Stimulated activated CD8-positive, alpha-beta memory T cell treated with anti-CD3 and anti-CD28 coated beads, Interleukin-4, amount 100 ng/mL, for 4 hours (primary cell): ENCODE results near the gene SLC34A3.
A peak's percentile ranks its signal among the peaks of the same experiment; 100 is the strongest.

Experiments used
- DNase-seq, 2 donors: peaks; one replicate each; pipeline ENCODE4 v3.0.0-alpha.2; 2020; ENCODE audit warnings: low read depth in 2 of 2, low spot score in 1 of 2

SLC34A3 gene

DNA sequence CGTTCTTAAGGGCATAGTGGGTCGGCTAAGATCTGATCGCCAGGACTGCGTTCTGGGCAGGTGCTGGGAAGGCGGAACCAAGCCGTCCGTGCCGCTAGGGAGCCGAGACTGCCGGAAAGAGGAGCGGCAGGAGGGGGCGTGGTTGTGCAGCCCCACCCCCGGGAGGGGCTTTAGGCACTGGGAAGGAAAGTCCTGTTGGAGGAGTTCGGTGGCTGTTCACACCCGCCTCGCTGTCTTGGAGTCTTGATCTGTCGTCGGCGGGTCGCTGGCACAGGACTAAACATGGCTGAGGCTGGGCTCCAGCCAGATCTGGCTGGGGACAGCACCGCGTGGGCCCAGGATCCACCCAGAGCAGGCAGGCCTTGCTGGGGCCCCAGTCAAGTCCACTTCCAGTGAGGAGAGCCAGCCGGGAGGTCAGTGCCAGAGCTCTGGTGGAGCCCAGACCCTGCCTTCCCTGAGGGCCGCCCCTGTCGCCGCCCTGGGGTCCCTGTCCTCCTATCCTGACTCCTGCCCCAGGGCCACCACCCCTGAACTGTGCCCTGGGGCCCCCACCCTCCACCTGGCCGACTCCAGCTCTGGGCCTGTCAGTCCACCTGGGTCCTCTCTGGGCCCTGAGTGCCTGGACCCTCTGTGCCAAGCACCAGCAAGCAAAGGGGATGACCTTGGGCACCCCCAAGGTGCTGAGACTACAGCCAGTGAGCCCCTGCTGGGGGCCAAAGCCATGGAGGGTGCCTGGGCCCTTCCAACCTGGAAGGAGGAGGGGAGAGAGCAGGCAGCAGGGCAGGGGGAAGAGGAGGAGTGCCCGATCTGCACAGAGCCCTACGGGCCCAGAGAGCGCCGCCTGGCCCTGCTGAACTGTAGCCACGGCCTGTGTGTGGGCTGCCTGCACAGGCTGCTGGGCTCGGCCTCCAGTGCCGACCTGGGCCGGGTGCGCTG is 13.2 kb upstream of the SLC34A3 start:
- no peak for DNase-seq

DNA sequence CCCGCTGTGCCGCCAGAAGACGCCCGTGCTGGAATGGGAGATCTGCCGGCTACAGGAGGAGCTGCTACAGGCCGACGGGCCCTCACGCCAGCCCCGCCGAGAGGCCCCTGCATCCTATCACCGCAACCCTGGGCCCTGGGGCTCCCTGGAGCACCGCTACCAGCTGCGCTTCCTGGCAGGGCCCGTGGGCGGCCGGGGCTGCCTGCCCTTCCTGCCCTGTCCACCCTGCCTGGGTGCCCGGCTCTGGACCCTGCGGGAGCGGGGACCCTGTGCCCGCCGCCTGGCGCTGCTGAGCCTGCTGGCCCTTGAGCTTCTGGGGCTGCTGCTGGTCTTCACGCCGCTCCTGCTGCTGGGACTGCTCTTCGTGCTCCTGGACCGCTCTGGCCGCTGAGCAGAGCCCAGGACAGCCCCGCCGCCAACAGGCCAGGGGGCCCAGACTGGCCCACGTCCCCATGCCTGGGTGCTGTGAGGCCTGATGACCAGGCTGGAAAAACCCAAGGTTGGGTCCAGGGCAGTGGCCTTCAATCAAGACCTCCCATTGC is 12.4 kb upstream of the SLC34A3 start:
- DNase-seq, result no peak

DNA sequence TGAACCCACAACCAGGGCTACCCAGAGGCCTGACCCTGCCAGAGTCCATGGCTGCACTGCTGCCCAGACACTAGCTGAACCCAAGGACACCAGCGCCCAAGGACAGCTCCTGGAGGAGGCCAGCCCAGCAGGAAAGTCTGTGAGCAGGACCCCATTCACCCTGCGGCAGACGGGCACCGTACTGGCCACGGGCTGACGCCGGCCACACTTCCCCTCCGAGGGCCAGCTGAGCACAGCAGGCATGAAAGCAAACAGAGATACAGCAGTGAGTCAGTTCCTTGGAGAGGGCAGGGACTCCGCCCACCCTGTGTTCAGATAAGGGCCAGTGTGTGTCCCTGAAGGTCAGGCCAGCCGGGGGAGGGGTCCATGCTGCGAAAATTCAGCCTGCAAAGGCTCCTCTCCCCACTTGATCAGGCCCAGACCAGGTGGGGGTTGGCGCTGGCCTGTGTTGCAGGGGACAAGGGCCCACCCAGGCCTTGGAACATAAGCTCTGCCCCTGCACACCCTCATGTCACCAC is 11.9 kb upstream of the SLC34A3 start:
- DNase-seq, result no peak

DNA sequence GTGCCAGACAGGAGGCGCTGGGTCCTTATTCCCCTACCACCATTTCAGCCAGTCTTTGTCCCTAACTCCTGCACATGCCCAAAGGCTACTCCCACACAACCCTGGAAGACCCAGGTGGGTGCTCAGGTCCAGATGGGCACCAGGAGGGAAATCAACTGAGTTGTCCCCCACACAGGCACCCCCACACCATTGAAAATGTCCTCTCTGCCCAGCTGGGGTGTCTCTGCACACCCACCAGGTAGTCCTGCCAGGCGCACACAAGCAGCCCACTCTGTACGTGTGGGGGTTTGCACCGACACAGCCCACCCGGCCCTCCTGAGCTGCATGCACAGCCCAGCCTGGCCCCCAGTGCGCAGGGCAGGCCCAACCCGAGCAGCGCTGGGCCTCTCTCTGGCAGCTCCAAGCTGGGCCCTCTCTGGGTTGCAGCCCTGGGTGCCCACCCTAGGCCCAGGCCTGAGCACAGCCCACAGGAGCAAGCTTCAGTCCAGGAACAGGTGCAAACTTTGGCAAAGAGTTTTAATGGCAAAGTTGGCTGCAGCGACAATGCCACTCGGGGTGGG is 10.9 kb upstream of the SLC34A3 start:
- DNase-seq, result no peak

DNA sequence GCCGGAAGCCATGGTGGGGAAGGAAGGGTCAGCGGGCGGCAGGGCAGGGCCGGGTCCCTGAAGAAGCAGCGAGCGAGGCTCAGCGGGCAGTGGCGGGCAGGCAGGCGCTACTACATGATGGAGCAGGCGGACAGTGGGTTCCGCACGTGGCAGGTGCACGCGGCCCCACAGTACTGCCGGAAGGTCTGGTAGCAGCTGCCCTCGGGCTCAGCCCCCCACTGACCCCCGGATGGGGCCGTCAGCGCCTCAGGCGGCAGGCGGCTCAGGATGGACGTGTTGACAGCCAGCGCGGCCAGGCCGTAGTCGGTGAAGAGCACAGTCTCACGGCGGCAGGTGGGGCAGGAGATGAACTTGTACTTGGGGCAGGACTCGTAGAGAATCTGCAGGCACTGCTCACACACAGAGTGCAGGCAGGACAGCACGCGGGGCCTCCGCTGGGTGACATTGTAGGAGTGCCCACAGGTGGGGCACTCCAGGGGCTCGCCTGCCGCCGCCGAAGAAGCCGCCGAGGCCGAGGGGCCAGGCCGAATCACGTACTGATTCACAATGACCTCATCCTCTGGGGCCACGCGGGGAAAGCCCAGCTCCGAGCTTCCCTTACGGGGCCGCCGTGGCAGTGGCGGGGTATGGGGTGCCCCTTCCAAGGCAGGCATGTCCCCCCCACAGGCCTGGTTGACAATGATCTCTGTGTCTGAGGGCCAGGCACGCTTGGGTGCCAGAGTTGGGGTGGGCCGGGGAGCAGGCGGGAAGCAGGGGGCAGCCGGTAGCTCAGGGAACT is 10.2 kb upstream of the SLC34A3 start:
- no peak for DNase-seq

DNA sequence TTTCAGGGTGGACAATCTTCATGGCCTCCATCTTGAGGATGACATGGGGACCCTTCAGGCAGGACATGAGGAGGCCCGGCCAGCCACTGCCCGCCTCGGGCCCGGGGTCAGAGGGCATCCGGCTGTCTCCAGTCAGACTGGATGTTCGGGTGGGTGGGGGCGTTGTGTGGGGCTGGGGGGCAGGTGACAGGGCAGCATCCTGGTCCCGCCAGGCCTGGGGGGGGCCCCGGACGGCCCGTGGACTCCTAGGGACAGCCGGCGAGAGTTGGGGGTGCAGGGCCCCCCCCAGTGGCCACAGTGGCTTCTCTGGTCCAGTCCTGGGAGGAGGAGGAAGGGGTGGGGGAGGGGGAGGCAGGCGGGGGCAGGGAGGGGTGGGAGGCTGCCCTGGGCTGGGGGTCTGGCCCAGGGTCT is 9.6 kb upstream of the SLC34A3 start:
- no peak for DNase-seq

DNA sequence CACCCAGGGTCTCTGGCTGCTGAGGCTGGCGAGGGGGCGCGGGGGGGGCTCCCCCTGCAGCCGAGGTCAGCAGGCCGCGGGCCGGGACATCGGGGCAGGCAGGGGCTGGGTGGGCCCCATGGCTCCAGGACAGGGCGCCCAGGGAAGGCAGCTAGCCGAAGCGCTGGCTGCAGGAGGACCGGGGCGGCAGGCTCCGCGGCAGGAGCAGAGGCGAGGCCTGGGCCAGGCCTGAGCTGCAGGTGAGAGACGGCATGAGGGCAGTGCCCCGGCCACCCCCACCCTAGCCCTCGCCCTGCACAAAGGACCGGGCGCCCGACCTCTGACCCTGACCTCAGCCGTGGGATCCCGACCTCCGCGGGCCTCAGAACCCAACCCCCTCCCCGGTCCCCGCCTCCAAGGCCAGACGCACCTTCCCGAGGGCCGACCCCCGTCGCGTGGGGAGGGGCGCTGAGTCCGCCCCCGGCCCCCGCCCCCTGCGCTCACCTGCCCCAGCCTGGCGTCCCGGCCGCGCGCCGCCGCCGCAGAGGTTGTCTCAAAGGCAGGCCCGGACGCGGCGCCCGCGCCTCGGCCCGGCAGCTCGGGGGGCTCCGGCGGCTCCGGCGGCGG is 9.1 kb upstream of the SLC34A3 start:
- DNase-seq, result no peak

DNA sequence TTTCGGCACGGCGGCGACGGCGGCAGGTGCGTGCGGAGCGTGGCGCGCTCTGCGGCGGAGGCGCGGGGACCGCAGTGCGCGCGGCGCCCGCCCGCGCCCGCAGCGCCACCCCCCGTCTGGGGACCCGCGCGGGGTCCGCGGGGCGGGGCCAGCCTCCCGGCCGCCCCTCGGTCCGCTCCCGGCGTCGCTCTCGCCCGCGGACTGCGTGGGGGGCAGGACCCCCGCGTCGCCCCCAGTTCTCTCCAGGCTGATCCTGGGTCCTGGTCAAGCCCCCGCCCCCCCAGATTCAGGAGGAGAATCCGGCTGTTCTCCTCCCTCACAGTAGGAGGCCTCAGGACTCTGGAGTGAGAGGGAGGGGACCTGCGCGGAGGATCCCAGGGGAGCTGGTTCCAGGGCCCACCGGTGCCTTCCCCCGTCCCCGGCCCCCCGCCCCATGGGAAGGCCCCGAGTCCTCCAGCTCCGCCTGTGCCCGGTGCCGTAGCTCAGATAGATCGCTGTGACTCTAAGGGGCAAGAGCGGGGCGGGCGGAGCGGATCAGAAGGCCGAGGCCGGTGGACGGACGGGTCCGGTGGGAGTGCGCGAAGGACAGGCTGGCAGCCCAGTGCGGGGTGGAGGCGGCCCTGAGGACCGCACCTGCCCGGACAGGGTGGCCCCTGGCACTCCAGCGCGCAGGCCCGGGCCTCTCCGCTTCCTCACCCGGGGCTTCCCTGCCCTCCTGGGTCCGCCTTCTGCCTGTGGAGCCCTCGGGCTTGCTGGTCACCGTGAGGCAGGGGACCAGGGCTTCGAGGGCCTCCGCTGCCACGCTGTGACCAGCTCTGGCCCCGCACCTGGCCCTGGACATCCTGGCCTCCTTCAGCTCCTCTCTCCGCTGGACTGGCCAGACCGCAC is 8.3 kb upstream of the SLC34A3 start, which contains the start of gene RNF208:
Gene RNF208, minus strand, starts transcription at position 51 of the 888 bp plus-strand sequence. CDS start 1,028 bp downstream, outside the sequence.
- no peak for DNase-seq

DNA sequence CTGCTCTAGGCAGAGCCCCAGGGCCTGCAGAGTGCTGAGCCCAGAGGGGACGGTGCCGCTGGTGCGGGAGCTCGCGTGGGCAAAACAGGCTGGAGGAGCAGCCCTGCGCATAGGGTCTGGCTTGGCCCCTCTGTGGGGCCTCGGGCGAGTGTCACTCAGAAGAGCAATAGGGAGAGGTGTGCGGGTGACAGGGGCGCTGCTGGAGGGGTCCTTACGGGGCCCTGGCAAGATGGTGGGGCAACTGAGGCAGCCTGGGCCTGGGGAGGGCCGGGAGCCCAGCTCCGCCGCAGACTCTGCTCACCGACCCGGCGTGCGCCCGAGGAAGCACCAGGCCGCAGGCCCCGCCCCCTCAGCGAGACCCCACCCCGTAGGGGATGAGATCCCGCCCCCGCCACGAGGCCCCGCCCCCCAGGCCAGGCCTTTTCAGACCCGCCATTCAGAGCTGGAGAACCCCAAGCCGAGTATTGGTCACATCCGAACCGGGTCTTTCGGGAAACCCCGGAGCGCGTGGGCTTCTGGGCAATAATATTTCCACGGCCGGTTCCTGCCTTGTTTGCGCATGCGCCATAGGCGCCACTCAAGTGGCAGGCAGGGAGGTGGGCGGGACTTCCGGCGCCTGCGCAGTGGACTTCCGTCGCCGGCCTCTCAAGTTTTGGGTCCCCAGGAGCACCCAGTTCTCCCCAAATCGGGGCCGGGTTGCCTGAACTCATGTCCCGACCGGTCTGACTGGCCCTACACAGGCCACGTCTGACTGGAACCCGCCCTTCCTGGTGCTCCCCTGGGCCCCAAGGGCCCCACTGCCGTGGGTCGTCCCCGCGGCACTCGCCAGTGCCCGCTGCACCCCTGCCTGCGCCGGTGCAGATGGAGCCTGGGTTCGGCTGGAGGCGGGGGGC is 7.4 kb upstream of the SLC34A3 start:
- peak; percentile 96 to 97 for DNase-seq

DNA sequence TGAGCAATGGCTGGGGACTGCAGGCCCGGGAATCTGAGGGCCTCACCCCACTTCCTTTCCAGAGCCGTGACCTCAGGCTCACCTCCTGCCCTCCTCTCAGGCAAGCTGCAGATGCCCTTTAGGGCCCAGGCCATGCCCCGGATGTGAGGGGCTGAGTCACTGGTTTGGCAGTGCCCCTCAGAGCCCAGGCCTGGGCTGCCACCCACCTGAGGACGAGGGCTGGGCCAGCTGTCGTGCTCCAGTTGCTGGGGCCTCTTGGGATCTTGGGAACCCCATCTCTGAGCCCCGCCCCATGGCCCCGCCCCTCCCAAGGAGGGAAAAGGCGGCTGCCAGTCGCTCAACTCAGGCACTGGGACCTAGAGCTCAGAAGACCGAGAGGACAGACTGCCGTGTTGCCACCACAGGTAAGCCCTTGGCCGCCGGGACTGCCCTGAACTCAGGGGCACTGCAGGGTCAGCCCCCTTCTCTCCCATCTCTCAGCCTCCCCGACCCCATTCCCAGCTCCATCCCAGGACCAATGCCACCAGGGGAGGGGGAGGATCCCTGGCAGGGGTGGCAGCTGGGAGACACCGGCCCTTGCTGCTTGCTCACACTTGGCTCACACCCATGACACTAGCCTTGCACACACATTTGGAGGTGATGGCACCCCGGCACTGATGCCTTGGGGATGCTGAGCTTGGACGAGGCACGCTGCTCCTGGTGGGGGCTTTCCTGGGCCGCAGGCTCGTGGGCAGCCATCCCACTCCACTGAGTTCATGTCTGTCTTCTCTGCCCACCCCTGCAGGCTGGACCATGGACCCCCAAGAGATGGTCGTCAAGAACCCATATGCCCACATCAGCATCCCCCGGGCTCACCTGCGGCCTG is 5.6 kb upstream of the SLC34A3 start, which contains the start of gene CYSRT1:
Gene CYSRT1, plus strand, starts transcription at position 345 of the 865 bp plus-strand sequence. Its CDS starts 448 bp downstream, at position 793.
- DNase-seq, result no peak

DNA sequence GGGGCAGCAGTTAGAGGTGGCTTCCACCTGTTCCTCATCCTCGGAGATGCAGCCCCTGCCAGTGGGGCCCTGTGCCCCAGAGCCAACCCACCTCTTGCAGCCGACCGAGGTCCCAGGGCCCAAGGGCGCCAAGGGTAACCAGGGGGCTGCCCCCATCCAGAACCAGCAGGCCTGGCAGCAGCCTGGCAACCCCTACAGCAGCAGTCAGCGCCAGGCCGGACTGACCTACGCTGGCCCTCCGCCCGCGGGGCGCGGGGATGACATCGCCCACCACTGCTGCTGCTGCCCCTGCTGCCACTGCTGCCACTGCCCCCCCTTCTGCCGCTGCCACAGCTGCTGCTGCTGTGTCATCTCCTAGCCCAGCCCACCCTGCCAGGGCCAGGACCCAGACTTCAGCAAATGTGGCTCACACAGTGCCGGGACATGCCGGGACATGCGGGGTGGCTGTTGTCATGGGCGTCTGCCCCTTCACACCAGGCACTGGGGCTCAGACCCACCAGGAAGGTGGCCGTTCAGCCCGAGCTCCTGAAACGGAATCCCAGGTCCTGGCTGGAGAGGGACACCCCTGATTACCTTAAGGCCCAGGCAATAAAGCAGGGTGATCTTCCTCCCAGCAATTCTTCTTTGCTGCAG is 4.9 kb upstream of the SLC34A3 start:
- no peak for DNase-seq

DNA sequence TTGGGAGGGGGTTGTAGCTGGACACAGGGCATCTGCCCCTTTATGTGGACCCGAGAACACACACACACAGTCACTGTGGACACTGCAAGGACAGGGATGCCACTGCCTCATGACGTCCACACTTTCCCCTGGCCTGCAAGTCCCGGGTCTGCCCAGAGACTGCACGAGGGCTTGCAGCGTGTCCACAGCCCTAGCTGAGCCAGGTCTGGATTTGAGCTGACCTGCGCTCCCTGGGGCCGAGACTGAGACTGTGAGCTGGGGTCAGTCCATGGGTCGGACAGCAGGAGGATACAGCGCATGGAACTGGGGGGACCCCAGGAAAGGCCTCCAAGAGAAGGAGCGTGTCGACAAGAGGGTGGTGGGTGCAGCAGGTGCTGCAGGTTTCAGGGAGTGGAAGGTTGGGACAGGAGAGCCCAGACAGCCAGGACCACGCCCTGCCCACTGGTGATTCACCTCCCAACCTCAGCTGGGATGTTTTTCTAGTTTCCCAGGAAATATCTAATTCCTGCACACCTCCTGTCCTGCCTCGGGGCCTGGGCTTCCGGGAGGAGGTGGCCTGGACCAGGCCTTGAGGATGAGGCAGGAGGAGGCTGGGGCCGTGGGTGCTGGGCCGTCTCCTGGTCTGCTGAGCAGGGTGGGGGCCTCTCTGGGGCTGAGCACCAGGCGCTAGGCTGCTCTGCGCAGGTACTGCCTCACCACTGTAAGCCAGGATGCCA is 4.2 kb upstream of the SLC34A3 start:
- DNase-seq, result no peak

DNA sequence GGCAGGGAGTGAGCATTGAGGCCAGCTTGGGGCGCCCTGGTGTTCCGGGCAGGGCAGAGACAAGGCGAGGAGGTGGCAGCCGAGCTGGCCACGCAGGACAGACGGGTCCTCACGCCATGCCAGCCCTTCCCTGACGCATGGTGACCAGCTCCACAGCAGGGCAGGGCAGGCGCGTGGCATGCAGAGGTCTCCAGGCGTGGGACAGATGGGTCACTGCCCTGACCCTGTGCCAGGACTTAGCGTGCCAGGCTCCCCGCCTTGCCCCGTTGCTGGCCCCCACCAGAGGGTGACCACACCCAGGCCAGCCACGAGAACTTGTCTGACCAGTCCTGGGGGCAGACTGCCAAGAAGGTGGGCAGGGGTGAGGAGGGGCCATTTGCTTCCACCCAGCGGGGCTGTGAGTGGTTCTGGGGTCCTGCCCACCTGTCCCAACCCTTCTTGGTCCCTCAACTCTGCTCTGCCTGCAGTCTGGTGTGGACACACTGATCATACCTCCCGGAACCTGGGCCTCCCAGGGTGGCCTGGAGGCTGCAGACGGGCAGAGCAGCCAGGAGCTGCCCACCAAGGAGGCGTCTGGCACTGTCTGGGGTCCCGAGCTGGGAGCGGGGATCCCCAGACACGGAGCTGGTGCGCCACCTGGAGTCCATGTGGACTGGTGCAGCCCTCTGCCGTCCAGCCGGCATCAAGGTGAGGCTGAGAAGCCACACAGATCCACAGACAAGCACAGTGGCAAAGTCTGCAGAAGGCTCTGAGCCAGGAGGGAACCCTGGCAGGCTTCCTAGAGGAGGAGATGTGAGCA is 3.4 kb upstream of the SLC34A3 start, which contains the start of gene RNF224:
Gene RNF224, plus strand, starts transcription at position 449 of the 799 bp plus-strand sequence. CDS start 834 bp downstream, outside the sequence.
- DNase-seq, result peak; percentile 58 to 65

DNA sequence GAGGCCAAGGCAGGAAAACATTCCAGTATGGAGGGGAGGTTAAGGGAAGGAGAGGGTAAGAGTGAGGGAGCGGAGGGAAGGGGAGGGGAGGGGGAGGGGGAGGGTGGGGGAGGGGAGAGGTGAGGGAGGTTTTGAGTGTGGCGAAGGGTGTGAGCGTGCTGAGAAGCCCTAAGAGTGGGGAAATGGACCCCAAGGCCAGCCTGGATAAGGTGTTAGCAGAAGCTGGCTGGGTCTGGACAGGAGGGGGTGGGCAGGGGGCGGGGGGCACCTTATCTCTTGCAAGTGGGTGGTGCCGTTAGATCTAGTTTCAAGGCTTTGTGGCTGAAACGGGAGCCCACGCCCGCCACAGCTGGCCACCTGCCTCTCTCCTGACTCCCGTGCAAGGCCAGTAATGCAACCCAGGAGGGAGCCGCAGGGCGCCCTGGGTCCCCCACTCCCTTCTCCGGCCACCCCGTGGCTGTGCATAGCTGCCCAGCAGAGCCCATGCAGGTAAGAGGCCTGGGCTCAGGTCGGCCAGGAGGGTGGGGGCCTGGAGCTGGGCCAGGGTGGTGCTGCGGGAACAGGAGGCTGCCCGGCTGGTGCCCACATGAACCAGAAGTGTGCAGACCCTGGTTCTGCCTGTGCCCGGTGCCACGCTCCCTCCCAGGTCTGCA is 2.7 kb upstream of the SLC34A3 start:
- no peak for DNase-seq

DNA sequence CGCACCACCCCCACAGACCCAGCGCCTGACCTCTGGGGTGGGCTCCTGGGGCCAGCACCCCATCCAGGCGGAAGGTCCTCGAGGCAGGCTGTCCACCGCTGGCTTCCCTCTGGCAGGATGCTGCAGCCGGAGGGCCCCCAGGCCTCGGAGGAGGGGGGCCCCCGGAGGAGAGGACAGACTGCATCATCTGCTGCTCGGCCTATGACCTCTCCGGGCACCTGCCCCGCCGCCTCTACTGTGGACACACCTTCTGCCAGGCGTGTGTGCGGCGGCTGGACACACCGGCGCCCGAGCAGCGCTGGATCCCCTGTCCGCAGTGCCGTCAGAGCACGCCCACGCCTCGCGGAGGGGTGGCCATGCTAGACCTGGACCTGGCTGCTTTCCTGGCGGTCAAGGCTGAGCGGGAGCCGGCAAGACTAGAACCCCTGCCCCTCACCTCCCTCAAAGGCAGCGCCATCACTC is 2.2 kb upstream of the SLC34A3 start:
- DNase-seq, result no peak
